Measurements from ENCODE around the gene MVP. TPM values are rescaled to one million over a fixed set of nuclear protein-coding genes. Genes with fewer than 3 reads are reported as not detected.

Gene MVP
- total RNA-seq, 4 donors from 2014 or later, result 101 to 151 (median 129) TPM

- no peak for ATAC-seq (ENCODE audit: low FRiP score)
- TF ChIP-seq CTCF (IDR thresholded peaks at IDR 0.05), result no peak
These were observed 77.1 kb downstream of the MVP start for GRCh38 chr16:29897333-29897732.

More at GRCh38 chr16:29897333-29897732, 77.1 kb downstream of the MVP start:
- no peak for DNase-seq (ENCODE audit: low spot score)

Small RNA genes within 50 kb of the gene (small RNA-seq; reads per million reads assigned to genes)
- gene AC009133.6 (not detected), gene AC120114.4 (not detected)

Other genes starting within 250 kb of the MVP start
- gene SPN, start 157.2 kb upstream of the MVP start, total RNA-seq, result 1 to 10 TPM in 3 of 4 donors, under 1 TPM in 1; 0.46 to 4.4 (median 1.1) TPM
- gene QPRT, start 141.3 kb upstream of the MVP start, total RNA-seq, result 10 to 100 TPM in 2 of 4 donors, 1 to 10 TPM in 2; 6.1 to 27.1 (median 8.5) TPM
- 10 to 100 TPM in 1 of 4 donors, 1 to 10 TPM in 3; 1.6 to 14.2 (median 4.8) TPM for gene C16orf54, start 74.5 kb upstream of the MVP start, total RNA-seq
- gene ZG16, start 42.2 kb upstream of the MVP start, total RNA-seq, result not detected
- gene KIF22, start 29.7 kb upstream of the MVP start, total RNA-seq, result 10 to 100 TPM in 3 of 4 donors, 1 to 10 TPM in 1; 9.2 to 25.2 (median 13.1) TPM
- 10 to 100 TPM; 38.0 to 76.9 (median 57.7) TPM for gene MAZ, start 13.9 kb upstream of the MVP start, total RNA-seq
- 1 to 10 TPM in 2 of 4 donors, under 1 TPM in 2; 0.28 to 9.8 (median 1.0) TPM for gene PRRT2, start 8.3 kb upstream of the MVP start, total RNA-seq
- gene PAGR1, start 4.3 kb upstream of the MVP start, total RNA-seq, result 10 to 100 TPM; 15.6 to 32.9 (median 20.6) TPM
- 100 to 1,000 TPM; 101 to 156 (median 104) TPM for gene CDIPT, start 42.8 kb downstream of the MVP start, total RNA-seq
- 10 to 100 TPM in 1 of 4 donors, 1 to 10 TPM in 2, under 1 TPM in 1; 0.63 to 11.5 (median 4.2) TPM for gene SEZ6L2, start 79.1 kb downstream of the MVP start, total RNA-seq
- 10 to 100 TPM in 2 of 4 donors, 1 to 10 TPM in 1, not detected in 1; 4.0 to 14.0 (median 10.6) TPM for gene ASPHD1, start 80.0 kb downstream of the MVP start, total RNA-seq
- 10 to 100 TPM in 3 of 4 donors, 1 to 10 TPM in 1; 7.1 to 44.5 (median 20.0) TPM for gene KCTD13, start 105.8 kb downstream of the MVP start, total RNA-seq
- gene TMEM219, start 141.6 kb downstream of the MVP start, total RNA-seq, result 100 to 1,000 TPM in 3 of 4 donors, 10 to 100 TPM in 1; 78.4 to 135 (median 110) TPM
- 10 to 100 TPM; 25.1 to 90.0 (median 43.2) TPM for gene TAOK2, start 153.4 kb downstream of the MVP start, total RNA-seq
- gene HIRIP3, start 175.2 kb downstream of the MVP start, total RNA-seq, result 10 to 100 TPM in 1 of 4 donors, 1 to 10 TPM in 3; 5.6 to 22.2 (median 9.8) TPM
- 100 to 1,000 TPM in 1 of 4 donors, 10 to 100 TPM in 3; 22.8 to 113 (median 31.1) TPM for gene INO80E, start 175.8 kb downstream of the MVP start, total RNA-seq
- 1 to 10 TPM in 2 of 4 donors, under 1 TPM in 1, not detected in 1; 0.95 to 2.3 (median 1.2) TPM for gene DOC2A, start 190.6 kb downstream of the MVP start, total RNA-seq
- not detected for gene C16orf92, start 202.7 kb downstream of the MVP start, total RNA-seq
- gene TLCD3B, start 210.8 kb downstream of the MVP start, total RNA-seq, result not detected
- gene ALDOA, start 245.3 kb downstream of the MVP start, total RNA-seq, result 100 to 1,000 TPM; 468 to 864 (median 772) TPM

Data from omental fat pad (tissue), 4 donors.